Fibroblast of mammary gland (primary cell): Measurements from ENCODE around the gene HECTD1.

ENCODE experiments used
- DNase-seq: peaks from one replicate; pipeline ENCODE4 v3.0.0-alpha.2; 2010; ENCODE audit warnings: low read depth
- H3K4me3 ChIP-seq: 2 replicates; pipeline ENCODE4 v1.5.1; 2011; ENCODE audit warnings: low read depth, mild to moderate bottlenecking, low read length, moderate library complexity; ENCODE audit not compliant: control insufficient read depth
- CTCF ChIP-seq: conservative IDR thresholded peaks from 2 replicates; pipeline ENCODE4 v1.5.1; 2011; ENCODE audit warnings: low read depth, low read length, inconsistent platforms; ENCODE audit not compliant: control insufficient read depth, insufficient read depth

Gene HECTD1

GRCh38 chr14:31139301-31139847 lies 68.2 kb downstream of the HECTD1 start:
- no peak for TF ChIP-seq CTCF
- no peak for DNase-seq
- H3K4me3 ChIP-seq, result no peak overlapping the region

- TF ChIP-seq CTCF, result no peak
- no peak for DNase-seq
Observed at GRCh38 chr14:31138301-31138700, 69.3 kb downstream of the HECTD1 start.

DNA sequence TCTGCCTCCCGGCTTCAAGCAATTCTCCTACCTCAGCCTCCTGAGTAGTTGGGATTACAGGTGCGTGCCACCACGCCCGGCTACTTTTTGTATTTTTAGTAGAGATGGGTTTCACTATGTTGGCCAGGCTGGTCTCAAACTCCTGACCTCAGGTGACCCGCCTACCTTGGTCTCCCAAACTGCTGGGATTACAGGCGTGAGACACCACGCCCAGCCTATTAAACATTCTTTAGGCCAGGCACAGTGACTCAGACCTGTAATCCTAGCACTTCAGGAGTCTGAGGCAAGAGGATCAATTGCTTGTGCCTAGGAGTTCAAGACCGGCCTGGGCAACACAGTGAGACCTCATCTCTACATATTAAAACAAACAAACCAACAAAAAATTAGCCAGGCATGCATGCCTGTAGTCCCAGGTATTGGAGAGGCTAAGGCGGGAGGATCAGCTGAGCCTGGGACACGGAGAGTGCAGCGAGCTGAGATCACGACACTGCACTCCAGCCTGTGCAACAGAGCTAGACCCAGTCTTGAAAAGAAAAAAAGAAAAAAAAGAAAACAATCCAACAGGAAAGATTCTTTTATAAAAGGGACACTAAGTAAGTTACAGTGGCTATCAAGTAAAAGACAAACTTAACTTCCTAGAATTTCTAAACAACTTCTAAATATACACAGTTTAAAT lies 70.2 kb downstream of the HECTD1 start:
- DNase-seq, result no peak
- no peak overlapping the region for H3K4me3 ChIP-seq
- no peak for TF ChIP-seq CTCF

More at GRCh38 chr14:31138301-31138700, 69.3 kb downstream of the HECTD1 start:
- no peak overlapping the region for H3K4me3 ChIP-seq

DNA sequence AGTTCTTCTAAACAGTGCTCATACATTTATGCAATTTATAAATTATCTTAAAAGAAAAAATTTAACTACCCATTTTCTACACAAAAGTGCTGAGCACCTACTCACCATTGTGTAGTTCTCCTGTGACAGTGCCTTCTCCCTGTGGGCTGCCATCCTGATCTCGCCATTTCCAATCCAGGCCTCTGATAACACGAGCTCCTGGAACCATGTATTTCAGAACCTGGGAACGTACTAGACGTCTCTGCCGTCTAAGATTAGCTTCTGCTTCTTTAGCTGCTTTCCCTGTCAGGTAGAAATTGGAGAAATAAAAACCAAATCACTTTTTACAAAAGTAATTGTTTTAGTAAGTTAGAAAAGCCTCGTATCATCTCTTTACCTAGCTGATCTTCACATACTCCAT lies 74.5 kb downstream of the HECTD1 start:
- no peak for TF ChIP-seq CTCF
- no peak overlapping the region for H3K4me3 ChIP-seq
- DNase-seq, result no peak

DNA sequence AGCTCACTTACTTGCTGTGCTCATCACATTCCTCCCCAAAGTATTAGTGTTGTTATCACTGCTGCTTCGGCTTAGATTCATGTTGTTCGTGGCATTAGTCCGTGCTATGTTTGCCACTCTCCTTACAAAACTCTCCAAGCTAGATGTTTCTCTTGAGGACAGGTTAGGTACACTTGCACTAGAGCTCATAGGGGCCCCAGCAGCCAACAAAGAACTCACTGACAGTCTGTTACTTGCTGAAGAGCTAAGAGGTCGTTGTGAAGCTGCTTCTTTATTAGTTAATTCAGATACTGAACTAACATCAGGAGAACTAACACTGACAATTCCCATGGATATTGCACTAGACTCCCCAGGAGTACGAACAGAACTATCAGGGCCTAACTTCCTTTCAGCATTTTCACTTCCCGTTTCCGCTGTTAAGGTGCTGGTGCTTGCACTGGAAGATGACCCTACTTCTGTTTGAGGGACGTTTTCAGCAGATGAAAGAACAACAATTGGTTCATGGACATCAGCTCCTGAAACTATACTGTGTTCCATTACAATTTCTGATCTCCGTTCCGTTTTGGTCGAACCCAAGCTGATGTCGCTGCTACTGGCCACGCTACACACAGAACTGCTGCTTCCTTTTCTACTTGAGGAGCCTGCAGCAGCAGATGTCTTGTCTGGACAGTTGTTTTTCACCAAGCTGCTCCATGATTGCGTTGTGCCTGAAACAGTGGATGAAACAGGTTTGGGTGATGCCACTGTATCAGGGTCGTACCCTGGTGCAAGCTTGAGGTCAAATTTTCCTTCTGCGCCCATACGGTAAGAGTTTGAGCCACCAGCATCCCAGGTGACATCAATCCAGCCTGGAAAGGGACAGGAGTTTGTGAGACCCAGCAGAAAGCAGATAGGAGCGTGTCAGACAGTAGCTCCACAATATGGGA lies 78.7 kb downstream of the HECTD1 start:
- no peak overlapping the region for H3K4me3 ChIP-seq
- no peak for DNase-seq
- no peak for TF ChIP-seq CTCF

DNA sequence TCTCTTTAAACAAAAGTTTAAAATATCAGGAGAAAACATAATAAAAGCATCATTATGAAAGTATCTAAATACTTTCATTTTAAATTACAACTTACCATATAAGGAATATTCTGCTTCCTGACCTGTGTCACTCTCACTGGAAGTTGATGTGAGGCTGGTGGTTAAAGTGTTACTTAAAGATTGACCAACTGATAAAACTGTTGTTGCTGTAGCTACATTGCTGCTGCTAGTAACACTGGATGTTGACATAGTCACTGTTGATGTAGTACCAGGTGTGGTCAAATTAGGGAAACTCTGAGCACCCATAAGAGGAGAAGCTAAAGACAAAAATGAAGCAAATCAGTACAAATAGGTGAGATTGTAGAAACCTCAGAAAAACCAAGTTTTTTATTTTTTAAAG lies 79.9 kb downstream of the HECTD1 start:
- no peak for DNase-seq
- TF ChIP-seq CTCF, result no peak
- no peak overlapping the region for H3K4me3 ChIP-seq
